GM12873 (cell line): ENCODE measurements around the gene ZNF625.

Experiments
- CTCF ChIP-seq: IDR thresholded peaks from 2 replicates; pipeline ENCODE4 v1.5.1; 2012; ENCODE audit warnings: low read depth, mild to moderate bottlenecking, moderate library complexity, low read length, control low read depth; ENCODE audit not compliant: insufficient read depth; ENCODE audit errors: missing control alignments

The ZNF625 gene

GRCh38 chr19:12187625-12188024, 31.1 kb upstream of the ZNF625 start:
- no peak for TF ChIP-seq CTCF

GRCh38 chr19:12180377-12180776, 23.8 kb upstream of the ZNF625 start:
- no peak for TF ChIP-seq CTCF

GRCh38 chr19:12166626-12167025, 10.1 kb upstream of the ZNF625 start:
- no peak for TF ChIP-seq CTCF

- no peak for TF ChIP-seq CTCF
Observed at GRCh38 chr19:12163826-12164225, 7.3 kb upstream of the ZNF625 start.

GRCh38 chr19:12162882-12163806, 6.6 kb upstream of the ZNF625 start, which contains the start of gene ZNF136:
Gene ZNF136, plus strand, starts transcription at chr19:12163096. Its CDS starts 108 bp downstream, at chr19:12163204.
- no peak for TF ChIP-seq CTCF

- TF ChIP-seq CTCF: no peak
Observed at GRCh38 chr19:12162513-12162881, 6.0 kb upstream of the ZNF625 start.

GRCh38 chr19:12159773-12160414, 3.4 kb upstream of the ZNF625 start:
- no peak for TF ChIP-seq CTCF
